Parathyroid adenoma (tissue), 2 donors: ENCODE measurements around the gene XDH.

Experiments used
- H2AFZ ChIP-seq: fragments of 300-600 bp; sonication (generic); one replicate; pipeline ENCODE4 v1.7.0; 2017; ENCODE audit warnings: antibody characterized with exemption, mild to moderate bottlenecking
- H3K27ac ChIP-seq: fragments of 300-600 bp; sonication (generic); one replicate; pipeline ENCODE4 v1.7.0; 2017
- H3K27me3 ChIP-seq: fragments of 300-600 bp; sonication (generic); one replicate; pipeline ENCODE4 v1.7.0; 2017; ENCODE audit warnings: low read length; ENCODE audit not compliant: control insufficient read depth, insufficient read depth
- H3K36me3 ChIP-seq: fragments of 300-600 bp; sonication (generic); one replicate; pipeline ENCODE4 v1.7.0; 2017; ENCODE audit warnings: low read length; ENCODE audit not compliant: control insufficient read depth, insufficient read depth
- H3K4me1 ChIP-seq: fragments of 300-600 bp; sonication (generic); one replicate; pipeline ENCODE4 v1.7.0; 2017; ENCODE audit warnings: control low read depth
- H3K4me2 ChIP-seq: fragments of 300-600 bp; sonication (generic); one replicate; pipeline ENCODE4 v1.7.0; 2017; ENCODE audit warnings: low read length
- H3K4me3 ChIP-seq: fragments of 300-600 bp; sonication (generic); one replicate; pipeline ENCODE4 v1.7.0; 2017; ENCODE audit warnings: low read depth, low read length
- H3K79me2 ChIP-seq: fragments of 300-600 bp; sonication (generic); one replicate; pipeline ENCODE4 v1.7.0; 2017; ENCODE audit warnings: control low read depth
- H3K9ac ChIP-seq: fragments of 300-600 bp; sonication (generic); one replicate; pipeline ENCODE4 v1.7.0; 2017; ENCODE audit warnings: mild to moderate bottlenecking
- H3K9me3 ChIP-seq: fragments of 300-600 bp; sonication (generic); one replicate; pipeline ENCODE4 v1.7.0; 2017; ENCODE audit warnings: low read length; ENCODE audit not compliant: control insufficient read depth
- TF ChIP-seq, protein P1 (sequence below): fragments of 300-600 bp; sonication (generic); IDR thresholded peaks from one replicate; pipeline ENCODE4 v1.7.0; 2017; ENCODE audit warnings: antibody characterized with exemption, mild to moderate bottlenecking
- donor health status: primary hyperparathyroidism.

XDH gene

DNA sequence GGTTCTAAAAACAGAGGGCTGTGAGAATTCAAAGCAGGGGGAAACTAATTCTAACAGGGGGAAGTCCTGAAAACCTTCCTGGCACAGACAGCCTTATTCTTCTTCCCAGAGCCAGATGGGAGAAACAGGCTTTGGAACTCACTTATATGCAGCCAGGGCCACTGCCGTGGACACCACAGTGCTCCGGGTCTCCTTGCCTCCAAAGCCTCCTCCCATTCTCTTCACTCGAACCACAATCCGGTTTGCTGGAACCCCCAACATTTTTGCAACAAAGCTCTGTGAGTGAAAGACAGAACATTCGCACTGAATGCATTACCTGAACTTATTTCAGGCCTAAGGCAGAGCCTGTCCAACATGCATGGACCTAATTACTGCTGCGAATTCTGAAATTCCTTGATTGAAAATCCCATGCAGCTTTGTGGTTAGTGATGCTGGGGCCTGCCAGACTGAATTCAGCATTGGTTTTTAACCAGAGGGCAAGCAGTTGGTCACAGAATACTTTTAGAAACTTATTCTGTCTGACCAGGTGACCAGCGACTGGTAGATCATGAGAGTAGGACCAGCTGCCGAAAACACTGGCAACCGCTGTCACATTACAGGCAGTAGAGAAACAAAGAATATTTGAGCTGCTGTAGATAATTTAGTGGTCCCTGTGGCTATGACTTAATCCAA, 48.6 kb downstream of the XDH start:
- Histone ChIP-seq H3K79me2 (no peaks in the 10 kb centered on the region), H3K4me1 (no peaks in the 10 kb centered on the region), H3K27ac (no peak overlapping the region), H3K9ac (no peak overlapping the region), H2AFZ (no peak overlapping the region), H3K9me3 (no peaks in the 10 kb centered on the region), H3K36me3 (no peaks in the 10 kb centered on the region), H3K27me3 (no peaks in the 10 kb centered on the region), H3K4me3 (no peak overlapping the region), H3K4me2 (no peak overlapping the region)
- TF ChIP-seq, protein P1, sequence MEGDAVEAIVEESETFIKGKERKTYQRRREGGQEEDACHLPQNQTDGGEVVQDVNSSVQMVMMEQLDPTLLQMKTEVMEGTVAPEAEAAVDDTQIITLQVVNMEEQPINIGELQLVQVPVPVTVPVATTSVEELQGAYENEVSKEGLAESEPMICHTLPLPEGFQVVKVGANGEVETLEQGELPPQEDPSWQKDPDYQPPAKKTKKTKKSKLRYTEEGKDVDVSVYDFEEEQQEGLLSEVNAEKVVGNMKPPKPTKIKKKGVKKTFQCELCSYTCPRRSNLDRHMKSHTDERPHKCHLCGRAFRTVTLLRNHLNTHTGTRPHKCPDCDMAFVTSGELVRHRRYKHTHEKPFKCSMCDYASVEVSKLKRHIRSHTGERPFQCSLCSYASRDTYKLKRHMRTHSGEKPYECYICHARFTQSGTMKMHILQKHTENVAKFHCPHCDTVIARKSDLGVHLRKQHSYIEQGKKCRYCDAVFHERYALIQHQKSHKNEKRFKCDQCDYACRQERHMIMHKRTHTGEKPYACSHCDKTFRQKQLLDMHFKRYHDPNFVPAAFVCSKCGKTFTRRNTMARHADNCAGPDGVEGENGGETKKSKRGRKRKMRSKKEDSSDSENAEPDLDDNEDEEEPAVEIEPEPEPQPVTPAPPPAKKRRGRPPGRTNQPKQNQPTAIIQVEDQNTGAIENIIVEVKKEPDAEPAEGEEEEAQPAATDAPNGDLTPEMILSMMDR, result no peak

DNA sequence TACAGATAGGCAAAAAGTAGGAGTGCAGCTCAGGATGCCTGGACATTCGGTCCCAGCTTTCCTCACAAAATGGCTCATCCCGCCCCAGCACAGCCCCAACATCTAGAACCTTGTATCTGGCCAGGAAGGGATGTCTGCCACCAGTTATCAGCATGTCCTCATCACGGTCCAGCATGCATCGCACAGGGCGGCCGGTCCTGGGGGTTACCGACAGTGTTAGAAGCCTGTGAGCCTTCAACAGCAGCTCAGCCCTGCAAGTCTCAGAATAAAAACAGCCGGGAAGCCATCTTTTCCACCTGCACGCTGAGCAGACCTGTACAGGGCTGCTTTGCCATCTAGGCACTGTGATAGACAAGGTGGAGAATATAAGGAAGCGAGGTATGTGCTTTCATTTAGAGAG, 49.2 kb downstream of the XDH start:
- Histone ChIP-seq H3K4me1 (no peaks in the 10 kb centered on the region), H3K4me3 (no peak overlapping the region), H3K79me2 (no peaks in the 10 kb centered on the region), H3K4me2 (no peak overlapping the region), H3K27ac (no peak overlapping the region), H3K9ac (no peak overlapping the region), H3K9me3 (no peaks in the 10 kb centered on the region), H2AFZ (no peak overlapping the region), H3K27me3 (no peaks in the 10 kb centered on the region), H3K36me3 (no peaks in the 10 kb centered on the region)
- TF ChIP-seq, protein P1, result no peak

DNA sequence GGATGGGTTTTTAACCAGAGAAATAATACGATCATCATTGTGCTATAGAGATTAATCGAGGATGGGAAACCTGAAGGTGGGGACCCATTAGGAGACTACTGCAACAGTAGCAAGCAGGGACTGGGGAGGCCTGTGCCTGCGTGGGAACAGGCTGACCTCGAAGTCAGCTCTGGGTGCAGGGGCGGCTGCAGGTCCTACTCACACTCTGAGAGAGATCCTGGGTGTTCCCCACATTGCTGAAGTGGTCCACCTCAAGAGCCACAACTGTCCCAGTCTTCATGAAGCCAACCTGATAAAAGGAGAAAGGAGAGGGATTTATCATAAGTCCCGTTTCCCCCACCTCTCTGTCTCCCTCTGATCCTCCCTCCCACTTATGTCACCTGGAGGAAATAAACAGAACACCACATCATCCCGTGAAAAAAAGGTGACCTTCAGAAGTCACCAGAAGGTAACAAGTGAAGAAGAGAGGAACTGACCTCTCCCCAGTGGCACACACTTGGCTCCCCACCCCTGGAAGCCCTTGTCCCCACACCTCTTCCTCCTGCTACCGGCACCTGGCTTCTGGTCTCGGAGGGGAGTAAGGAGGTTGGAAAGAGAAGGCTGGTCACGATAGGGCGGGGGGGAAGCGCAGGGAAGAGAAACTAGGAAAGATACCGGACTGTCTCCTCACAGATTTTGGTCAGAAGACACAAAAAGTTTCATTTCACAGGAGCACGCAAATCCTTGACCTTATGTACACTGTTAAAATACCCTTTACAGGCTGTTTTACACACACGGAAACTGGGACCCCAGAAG, 50.4 kb downstream of the XDH start:
- no peaks in the 10 kb centered on the region for H3K79me2 ChIP-seq
- no peak overlapping the region for H3K9ac ChIP-seq
- no peaks in the 10 kb centered on the region for H3K36me3 ChIP-seq
- H2AFZ ChIP-seq, result no peak overlapping the region
- TF ChIP-seq, protein P1, result no peak
- H3K27me3 ChIP-seq, result no peaks in the 10 kb centered on the region
- H3K27ac ChIP-seq, result no peak overlapping the region
- no peaks in the 10 kb centered on the region for H3K4me1 ChIP-seq
- H3K9me3 ChIP-seq, result no peaks in the 10 kb centered on the region
- no peak overlapping the region for H3K4me2 ChIP-seq
- no peak overlapping the region for H3K4me3 ChIP-seq

DNA sequence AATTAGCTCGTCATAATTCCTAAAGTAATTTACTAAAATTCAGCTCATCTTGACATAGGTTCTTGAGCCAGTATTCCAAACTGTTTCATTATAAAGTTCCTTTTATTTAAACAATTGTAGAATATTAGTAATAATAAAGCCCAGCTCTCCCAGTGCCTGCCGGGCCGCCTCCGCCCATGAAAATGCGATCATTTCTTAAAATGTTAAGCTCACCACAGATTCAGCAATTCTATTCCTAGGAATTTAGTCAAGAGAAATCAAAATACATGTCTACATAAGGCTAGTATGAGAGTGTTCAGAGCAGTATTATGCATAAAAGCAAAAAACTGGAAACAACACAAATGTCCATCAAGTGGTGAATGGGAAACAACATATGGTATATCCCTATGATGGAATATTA, 52.0 kb downstream of the XDH start:
- Histone ChIP-seq H3K4me1 (no peaks in the 10 kb centered on the region), H3K79me2 (no peaks in the 10 kb centered on the region), H3K27ac (no peak overlapping the region), H3K9me3 (no peaks in the 10 kb centered on the region), H3K4me2 (no peak overlapping the region), H3K27me3 (no peaks in the 10 kb centered on the region), H3K36me3 (no peaks in the 10 kb centered on the region), H3K4me3 (no peak overlapping the region), H2AFZ (no peak overlapping the region), H3K9ac (no peak overlapping the region)
- TF ChIP-seq, protein P1, result no peak
